ENCODE measurements around the gene L3MBTL4. TPM values are rescaled to one million over a fixed set of nuclear protein-coding genes. Genes with fewer than 3 reads are reported as not detected.

The L3MBTL4 gene
- total RNA-seq, 1 donor from 2014 or later: under 0.01 TPM

DNA sequence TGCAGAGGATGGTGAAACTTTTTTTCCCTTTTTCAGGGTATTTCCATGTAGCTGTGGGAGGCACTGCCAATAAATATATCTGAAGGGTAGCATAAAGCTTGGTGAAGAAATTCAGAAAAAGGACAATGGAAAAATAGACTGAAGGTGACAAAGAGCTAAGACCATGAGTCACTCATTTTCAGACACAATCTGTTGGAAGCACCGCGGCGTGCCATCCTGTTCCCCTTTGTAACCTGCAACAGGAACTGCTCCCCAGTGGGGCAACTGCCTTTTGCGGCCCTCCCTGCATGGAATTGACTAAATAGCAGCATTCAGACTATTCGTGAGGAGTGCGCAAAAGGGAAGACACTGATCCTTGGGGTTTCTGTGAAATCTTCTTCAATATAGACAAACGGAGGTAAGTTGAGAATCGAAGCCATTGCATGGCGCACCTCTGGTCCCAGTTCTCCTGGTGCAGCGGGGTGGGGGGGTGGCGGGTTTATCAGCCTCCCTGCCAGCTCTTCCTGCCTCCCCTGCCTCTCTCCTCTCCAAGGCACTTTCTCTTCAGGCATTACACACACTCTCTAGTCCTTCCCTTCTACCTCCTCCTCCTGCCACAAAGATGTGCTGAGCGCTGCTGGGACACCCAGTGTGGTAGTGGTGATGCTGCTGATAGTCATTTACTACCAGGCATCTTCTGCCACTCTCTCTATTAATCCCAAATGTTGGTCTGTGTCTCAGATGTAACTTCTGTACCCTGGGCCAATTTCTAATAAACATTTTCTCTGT is 393.2 kb downstream of the L3MBTL4 start:
- H3K27me3 ChIP-seq (ENCODE audit: control insufficient read depth, insufficient read depth, low read length): no peaks in the 10 kb centered on the region
- no peak for DNase-seq (ENCODE audit: low read depth)
- TF ChIP-seq, protein P1, sequence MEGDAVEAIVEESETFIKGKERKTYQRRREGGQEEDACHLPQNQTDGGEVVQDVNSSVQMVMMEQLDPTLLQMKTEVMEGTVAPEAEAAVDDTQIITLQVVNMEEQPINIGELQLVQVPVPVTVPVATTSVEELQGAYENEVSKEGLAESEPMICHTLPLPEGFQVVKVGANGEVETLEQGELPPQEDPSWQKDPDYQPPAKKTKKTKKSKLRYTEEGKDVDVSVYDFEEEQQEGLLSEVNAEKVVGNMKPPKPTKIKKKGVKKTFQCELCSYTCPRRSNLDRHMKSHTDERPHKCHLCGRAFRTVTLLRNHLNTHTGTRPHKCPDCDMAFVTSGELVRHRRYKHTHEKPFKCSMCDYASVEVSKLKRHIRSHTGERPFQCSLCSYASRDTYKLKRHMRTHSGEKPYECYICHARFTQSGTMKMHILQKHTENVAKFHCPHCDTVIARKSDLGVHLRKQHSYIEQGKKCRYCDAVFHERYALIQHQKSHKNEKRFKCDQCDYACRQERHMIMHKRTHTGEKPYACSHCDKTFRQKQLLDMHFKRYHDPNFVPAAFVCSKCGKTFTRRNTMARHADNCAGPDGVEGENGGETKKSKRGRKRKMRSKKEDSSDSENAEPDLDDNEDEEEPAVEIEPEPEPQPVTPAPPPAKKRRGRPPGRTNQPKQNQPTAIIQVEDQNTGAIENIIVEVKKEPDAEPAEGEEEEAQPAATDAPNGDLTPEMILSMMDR (IDR thresholded peaks at IDR 0.05; ENCODE audit: insufficient read depth, low read length, severe bottlenecking): no peak
- no peaks in the 10 kb centered on the region for H3K36me3 ChIP-seq (ENCODE audit: control insufficient read depth, insufficient read depth, low read length)
- no peak for FAIRE-seq
- no peak overlapping the region for H3K4me3 ChIP-seq (ENCODE audit: low read depth, low read length)

DNA sequence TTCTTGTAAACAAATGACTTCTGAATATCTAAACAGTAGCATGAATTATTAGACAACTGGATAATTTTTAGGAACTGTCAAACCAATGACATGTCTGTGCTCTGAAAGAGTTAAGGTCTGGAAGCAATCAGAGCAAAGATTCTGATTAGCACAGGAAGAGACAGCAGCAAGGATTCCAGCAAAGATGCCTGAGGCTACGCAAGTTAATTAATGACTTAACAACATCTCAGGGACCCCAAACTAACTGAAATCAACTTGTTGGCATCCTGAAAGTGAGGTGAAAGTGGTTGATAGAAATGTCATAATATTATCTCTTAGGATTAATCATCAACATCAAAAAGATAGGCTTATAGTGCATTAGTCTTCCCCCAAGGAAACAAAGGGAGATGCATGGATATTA is 396.0 kb downstream of the L3MBTL4 start:
- TF ChIP-seq, protein P1 (IDR thresholded peaks at IDR 0.05; ENCODE audit: insufficient read depth, low read length, severe bottlenecking): no peak
- no peak for FAIRE-seq
- Histone ChIP-seq H3K4me3 (ENCODE audit: low read depth, low read length) (no peak overlapping the region), H3K36me3 (ENCODE audit: control insufficient read depth, insufficient read depth, low read length) (no peaks in the 10 kb centered on the region), H3K27me3 (ENCODE audit: control insufficient read depth, insufficient read depth, low read length) (no peaks in the 10 kb centered on the region)
- no peak for DNase-seq (ENCODE audit: low read depth)

DNA sequence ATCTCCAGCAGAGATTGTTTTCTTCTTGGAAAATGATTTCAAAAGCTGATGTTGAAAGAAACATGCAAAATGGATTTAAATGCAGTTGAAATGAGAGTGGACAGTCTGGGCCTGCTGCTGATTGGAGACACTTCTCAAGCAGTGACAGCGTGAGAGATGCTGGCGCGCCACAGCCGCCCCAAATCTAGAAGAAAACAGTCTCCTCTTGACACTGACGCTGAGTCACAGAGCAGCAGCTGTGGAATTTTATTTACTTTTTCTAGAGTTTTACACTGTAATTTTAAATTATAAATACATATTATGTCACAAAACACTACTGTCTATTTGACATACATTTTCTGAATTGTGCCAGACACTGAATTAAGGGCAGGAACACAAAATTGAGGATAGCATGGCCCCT is 397.5 kb downstream of the L3MBTL4 start:
- FAIRE-seq (no peak), DNase-seq (ENCODE audit: low read depth) (no peak)
- Histone ChIP-seq H3K36me3 (ENCODE audit: control insufficient read depth, insufficient read depth, low read length) (no peaks in the 10 kb centered on the region), H3K4me3 (ENCODE audit: low read depth, low read length) (no peak overlapping the region), H3K27me3 (ENCODE audit: control insufficient read depth, insufficient read depth, low read length) (no peaks in the 10 kb centered on the region)
- TF ChIP-seq, protein P1 (IDR thresholded peaks at IDR 0.05; ENCODE audit: insufficient read depth, low read length, severe bottlenecking): no peak

DNA sequence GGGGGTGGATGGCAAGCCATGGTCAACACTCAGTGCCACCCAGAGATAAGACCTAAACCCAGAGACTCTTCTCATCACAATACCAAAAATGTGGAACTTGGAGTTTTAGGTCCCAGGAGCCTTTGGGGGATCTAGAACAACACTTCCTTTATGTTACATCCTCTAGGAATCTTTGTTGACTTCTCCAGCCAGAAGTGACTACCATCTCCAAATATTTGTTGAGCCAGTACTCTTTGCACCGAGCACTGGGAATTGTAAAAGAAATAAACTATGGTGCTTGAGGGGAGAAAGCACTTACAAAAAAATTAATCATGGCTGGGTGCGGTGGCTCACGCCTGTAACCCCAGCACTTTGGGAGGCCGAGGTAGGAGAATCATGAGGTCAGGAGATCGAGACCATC is 399.3 kb downstream of the L3MBTL4 start:
- no peak overlapping the region for H3K4me3 ChIP-seq (ENCODE audit: low read depth, low read length)
- H3K36me3 ChIP-seq (ENCODE audit: control insufficient read depth, insufficient read depth, low read length): no peaks in the 10 kb centered on the region
- TF ChIP-seq, protein P1 (IDR thresholded peaks at IDR 0.05; ENCODE audit: insufficient read depth, low read length, severe bottlenecking): no peak
- FAIRE-seq (no peak), DNase-seq (ENCODE audit: low read depth) (no peak)
- H3K27me3 ChIP-seq (ENCODE audit: control insufficient read depth, insufficient read depth, low read length): no peaks in the 10 kb centered on the region

- TF ChIP-seq, protein P1 (IDR thresholded peaks at IDR 0.05; ENCODE audit: insufficient read depth, low read length, severe bottlenecking): no peak
- Histone ChIP-seq H3K27me3 (ENCODE audit: control insufficient read depth, insufficient read depth, low read length) (no peaks in the 10 kb centered on the region), H3K4me3 (ENCODE audit: low read depth, low read length) (no peak overlapping the region), H3K36me3 (ENCODE audit: control insufficient read depth, insufficient read depth, low read length) (no peaks in the 10 kb centered on the region)
- FAIRE-seq (no peak), DNase-seq (ENCODE audit: low read depth) (no peak)
Observed at GRCh38 chr18:6013171-6013810, 401.4 kb downstream of the L3MBTL4 start.
